MM.1S (cell line): ENCODE measurements around the gene ZNF774.

Experiments used
- DNase-seq: peaks from one replicate; pipeline ENCODE4 v3.0.0-alpha.2; 2015
- H2AFZ ChIP-seq: fragments of 300-600 bp; sonication (generic); 2 replicates; pipeline ENCODE4 v1.6.0; 2016; ENCODE audit warnings: antibody characterized with exemption, low read length
- H3F3A ChIP-seq: fragments of 300-600 bp; sonication (generic); 2 replicates; pipeline ENCODE4 v1.6.1; 2016; ENCODE audit warnings: mild to moderate bottlenecking, antibody characterized with exemption, low read length, moderate library complexity, mixed read lengths; ENCODE audit not compliant: insufficient read depth
- H3K27ac ChIP-seq: fragments of 300-600 bp; sonication (generic); 2 replicates; pipeline ENCODE4 v1.5.1; 2016; ENCODE audit warnings: mild to moderate bottlenecking, low read length
- H3K27me3 ChIP-seq: fragments of 300-600 bp; sonication (generic); replicated peaks from 2 replicates; pipeline ENCODE4 v1.6.0; 2016; ENCODE audit warnings: low read length; ENCODE audit not compliant: insufficient read depth
- H3K36me3 ChIP-seq: fragments of 300-600 bp; sonication (generic); replicated peaks from 2 replicates; pipeline ENCODE4 v1.6.1; 2016; ENCODE audit warnings: mild to moderate bottlenecking, low read length, mixed read lengths; ENCODE audit not compliant: insufficient read depth
- H3K4me1 ChIP-seq: fragments of 300-600 bp; sonication (generic); 2 replicates; pipeline ENCODE4 v1.6.1; 2016; ENCODE audit warnings: low read length, mixed read lengths
- H3K4me2 ChIP-seq: fragments of 300-600 bp; sonication (generic); 2 replicates; pipeline ENCODE4 v1.6.0; 2016; ENCODE audit warnings: low read depth, low read length
- H3K4me3 ChIP-seq: fragments of 300-600 bp; sonication (generic); 2 replicates; pipeline ENCODE4 v1.5.1; 2016; ENCODE audit warnings: low read length, mixed read lengths
- H3K79me2 ChIP-seq: fragments of 300-600 bp; sonication (generic); 2 replicates; pipeline ENCODE4 v1.6.1; 2016; ENCODE audit warnings: mixed run types, low read length, mixed read lengths
- H3K9ac ChIP-seq: fragments of 300-600 bp; sonication (generic); 2 replicates; pipeline ENCODE4 v1.6.1; 2016; ENCODE audit warnings: low read length, mixed read lengths
- H3K9me2 ChIP-seq: fragments of 300-600 bp; sonication (generic); replicated peaks from 2 replicates; pipeline ENCODE4 v1.6.1; 2016; ENCODE audit warnings: mild to moderate bottlenecking, low read length, mixed read lengths; ENCODE audit not compliant: insufficient read depth
- H3K9me3 ChIP-seq: fragments of 300-600 bp; sonication (generic); replicated peaks from 2 replicates; pipeline ENCODE4 v1.6.1; 2016; ENCODE audit warnings: mild to moderate bottlenecking, low read length, mixed read lengths; ENCODE audit not compliant: insufficient read depth
- H4K20me1 ChIP-seq: fragments of 300-600 bp; sonication (generic); 2 replicates; pipeline ENCODE4 v1.6.1; 2016; ENCODE audit warnings: mild to moderate bottlenecking, low read length, moderate library complexity, mixed read lengths; ENCODE audit not compliant: insufficient read depth
- EZH2 ChIP-seq: fragments of 300-600 bp; sonication (generic); optimal IDR thresholded peaks from 2 replicates; pipeline ENCODE3; 2017; ENCODE audit warnings: low read depth, mild to moderate bottlenecking, antibody characterized with exemption, low read length, mixed read lengths
- EZH2phosphoT487 ChIP-seq: fragments of 300-600 bp; sonication (generic); IDR thresholded peaks from 2 replicates; pipeline ENCODE4 v1.6.1; 2018; ENCODE audit warnings: antibody characterized with exemption, low read length
- TF ChIP-seq, protein P1 (sequence below): fragments of 300-600 bp; sonication (generic); IDR thresholded peaks from 2 replicates; pipeline ENCODE4 v1.5.1; 2016; ENCODE audit warnings: antibody characterized with exemption, low read length, mixed read lengths

The ZNF774 gene

DNA sequence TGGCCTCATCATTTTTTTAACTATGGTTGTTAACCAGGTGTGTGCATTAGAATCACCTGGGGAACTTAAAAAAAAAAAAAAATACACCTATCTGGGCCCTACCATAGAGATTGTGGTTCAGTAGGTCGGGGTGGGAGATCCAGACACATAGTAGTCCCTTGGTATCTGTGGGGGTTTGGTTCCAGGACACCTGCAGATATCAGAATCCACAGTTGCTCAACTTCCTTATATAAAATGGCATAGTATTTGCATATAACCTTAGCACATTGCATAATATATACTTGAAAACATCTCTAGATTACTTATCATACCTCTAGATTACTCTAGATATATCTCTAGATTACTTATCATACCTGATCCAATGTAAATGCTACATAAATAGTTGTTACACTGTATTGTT is 41.0 kb downstream of the ZNF774 start:
- Histone ChIP-seq H3K9me3 (no peaks in the 10 kb centered on the region), H3K4me3 (no peak overlapping the region), H3K27ac (no peak overlapping the region), H4K20me1 (peaks cover 7% of the 10 kb centered on the region; the same call in 1 of the 2 replicates), H3K9ac (no peak overlapping the region), H3K27me3 (no peaks in the 10 kb centered on the region), H3K79me2 (peaks cover 95% of the 10 kb centered on the region), H3K4me2 (no peak overlapping the region), H3K9me2 (no peaks in the 10 kb centered on the region), H2AFZ (no peak overlapping the region), H3F3A (peaks cover 6% of the 10 kb centered on the region; the same call in 1 of the 2 replicates), H3K36me3 (0 out of 2 replicates have a peak, but pooled peaks cover 6% of the 10 kb centered on the region), H3K4me1 (no peaks in the 10 kb centered on the region; the same call in 1 of the 2 replicates)
- TF ChIP-seq, protein P1, sequence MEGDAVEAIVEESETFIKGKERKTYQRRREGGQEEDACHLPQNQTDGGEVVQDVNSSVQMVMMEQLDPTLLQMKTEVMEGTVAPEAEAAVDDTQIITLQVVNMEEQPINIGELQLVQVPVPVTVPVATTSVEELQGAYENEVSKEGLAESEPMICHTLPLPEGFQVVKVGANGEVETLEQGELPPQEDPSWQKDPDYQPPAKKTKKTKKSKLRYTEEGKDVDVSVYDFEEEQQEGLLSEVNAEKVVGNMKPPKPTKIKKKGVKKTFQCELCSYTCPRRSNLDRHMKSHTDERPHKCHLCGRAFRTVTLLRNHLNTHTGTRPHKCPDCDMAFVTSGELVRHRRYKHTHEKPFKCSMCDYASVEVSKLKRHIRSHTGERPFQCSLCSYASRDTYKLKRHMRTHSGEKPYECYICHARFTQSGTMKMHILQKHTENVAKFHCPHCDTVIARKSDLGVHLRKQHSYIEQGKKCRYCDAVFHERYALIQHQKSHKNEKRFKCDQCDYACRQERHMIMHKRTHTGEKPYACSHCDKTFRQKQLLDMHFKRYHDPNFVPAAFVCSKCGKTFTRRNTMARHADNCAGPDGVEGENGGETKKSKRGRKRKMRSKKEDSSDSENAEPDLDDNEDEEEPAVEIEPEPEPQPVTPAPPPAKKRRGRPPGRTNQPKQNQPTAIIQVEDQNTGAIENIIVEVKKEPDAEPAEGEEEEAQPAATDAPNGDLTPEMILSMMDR, result no peak
- TF ChIP-seq EZH2phosphoT487 (no peak), EZH2 (no peak)
- no peak for DNase-seq

- Histone ChIP-seq H3F3A (peaks cover under 1% of the 10 kb centered on the region; the same call in 1 of the 2 replicates), H2AFZ (no peak overlapping the region), H3K9me3 (no peaks in the 10 kb centered on the region), H3K4me1 (no peaks in the 10 kb centered on the region; the same call in 1 of the 2 replicates), H3K27ac (no peak overlapping the region), H4K20me1 (peaks cover 7% of the 10 kb centered on the region; the same call in 1 of the 2 replicates), H3K9me2 (no peaks in the 10 kb centered on the region), H3K36me3 (peaks cover 6% of the 10 kb centered on the region; the same call in 1 of the 2 replicates), H3K4me3 (no peak overlapping the region), H3K27me3 (no peaks in the 10 kb centered on the region), H3K9ac (no peak overlapping the region), H3K4me2 (no peak overlapping the region), H3K79me2 (peaks cover 99% of the 10 kb centered on the region)
- TF ChIP-seq, protein P1, result no peak
- DNase-seq, result no peak
Observed at GRCh38 chr15:90394074-90394473, 42.0 kb downstream of the ZNF774 start.

DNA sequence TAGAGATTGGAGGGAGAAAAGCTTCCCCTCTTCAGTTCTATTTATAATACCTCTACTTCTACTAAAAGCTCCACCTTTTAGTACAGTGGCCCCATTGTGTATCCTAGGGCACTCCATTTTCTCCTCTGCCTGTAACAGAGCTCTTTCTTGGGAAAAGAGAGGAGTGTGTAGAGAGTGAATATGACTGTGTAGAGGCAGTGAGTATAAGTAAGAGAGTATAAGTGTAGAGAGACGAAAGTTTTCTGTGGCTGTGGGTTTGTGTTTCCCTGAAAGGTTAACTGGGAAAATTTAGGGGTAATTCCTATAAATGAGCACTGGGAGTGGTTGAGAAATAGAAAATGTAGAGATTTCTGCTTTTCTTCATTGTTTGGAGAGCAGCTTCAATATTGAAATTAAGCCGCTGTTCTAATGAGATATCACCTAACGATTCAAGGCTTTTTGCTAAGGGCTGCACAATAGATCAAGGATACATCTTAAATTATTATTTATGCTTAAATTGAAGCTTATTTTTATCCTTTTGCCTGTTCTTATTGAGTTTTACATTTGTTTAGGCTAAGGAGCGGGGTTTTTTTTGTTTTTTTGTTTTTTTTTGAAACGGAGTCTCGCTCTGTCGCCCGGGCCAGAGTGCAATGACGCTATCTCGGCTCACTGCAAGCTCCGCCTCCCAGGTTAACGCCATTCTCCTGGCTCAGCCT is 42.8 kb downstream of the ZNF774 start:
- no peaks in the 10 kb centered on the region for H3K9me2 ChIP-seq
- H3K4me2 ChIP-seq, result no peak overlapping the region
- H3K9ac ChIP-seq, result no peak overlapping the region
- no peak for DNase-seq
- no peak overlapping the region for H3K27ac ChIP-seq
- peaks cover 99% of the 10 kb centered on the region for H3K79me2 ChIP-seq
- no peak overlapping the region for H3K4me3 ChIP-seq
- peaks cover 2% of the 10 kb centered on the region for H3F3A ChIP-seq
- H3K9me3 ChIP-seq, result no peaks in the 10 kb centered on the region
- no peaks in the 10 kb centered on the region for H3K27me3 ChIP-seq
- H3K36me3 ChIP-seq, result peaks cover 6% of the 10 kb centered on the region; the same call in 1 of the 2 replicates
- H3K4me1 ChIP-seq, result peaks cover 2% of the 10 kb centered on the region
- TF ChIP-seq EZH2phosphoT487 (no peak), EZH2 (no peak)
- TF ChIP-seq, protein P1, result no peak
- peaks cover 7% of the 10 kb centered on the region; the same call in 1 of the 2 replicates for H4K20me1 ChIP-seq
- no peak overlapping the region for H2AFZ ChIP-seq
